Measurements from ENCODE around the gene BBS7.

The BBS7 gene

DNA sequence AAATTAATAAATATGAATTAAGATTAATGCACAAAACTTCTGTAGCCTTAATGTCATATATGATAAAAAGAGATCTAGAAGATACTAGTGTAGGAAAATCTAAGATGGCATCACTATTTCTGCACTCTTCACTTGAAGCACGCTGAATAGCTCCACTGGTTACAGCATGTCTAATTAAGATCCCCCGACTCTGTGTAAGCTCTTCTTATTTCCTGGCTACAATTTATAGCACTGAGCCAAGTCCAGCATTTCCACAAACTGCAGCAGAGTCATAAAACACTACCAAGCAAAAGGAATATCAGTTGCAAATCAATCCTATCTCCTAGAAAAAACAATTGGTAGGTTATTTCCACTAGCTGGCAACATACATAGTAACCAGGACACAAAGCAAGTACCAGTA, 45.3 kb downstream of the BBS7 start:
- no peak for DNase-seq

DNA sequence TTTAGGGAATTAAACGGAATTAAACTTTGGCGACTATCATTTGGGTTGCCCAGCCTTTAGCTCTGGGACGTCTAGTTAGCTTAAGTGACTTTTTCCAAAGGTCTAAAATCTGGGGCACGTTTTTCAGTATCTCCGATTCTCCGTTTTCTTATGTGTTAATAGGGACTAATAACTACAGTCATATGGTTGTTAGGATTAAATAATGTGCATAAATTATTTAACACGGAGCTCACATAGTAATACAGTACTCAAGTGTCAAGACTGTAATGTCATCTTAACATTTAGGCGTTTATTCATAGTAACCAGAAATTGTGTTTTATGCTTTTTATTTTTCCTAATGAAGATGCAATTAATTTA, 46.1 kb downstream of the BBS7 start:
- DNase-seq: no peak

DNA sequence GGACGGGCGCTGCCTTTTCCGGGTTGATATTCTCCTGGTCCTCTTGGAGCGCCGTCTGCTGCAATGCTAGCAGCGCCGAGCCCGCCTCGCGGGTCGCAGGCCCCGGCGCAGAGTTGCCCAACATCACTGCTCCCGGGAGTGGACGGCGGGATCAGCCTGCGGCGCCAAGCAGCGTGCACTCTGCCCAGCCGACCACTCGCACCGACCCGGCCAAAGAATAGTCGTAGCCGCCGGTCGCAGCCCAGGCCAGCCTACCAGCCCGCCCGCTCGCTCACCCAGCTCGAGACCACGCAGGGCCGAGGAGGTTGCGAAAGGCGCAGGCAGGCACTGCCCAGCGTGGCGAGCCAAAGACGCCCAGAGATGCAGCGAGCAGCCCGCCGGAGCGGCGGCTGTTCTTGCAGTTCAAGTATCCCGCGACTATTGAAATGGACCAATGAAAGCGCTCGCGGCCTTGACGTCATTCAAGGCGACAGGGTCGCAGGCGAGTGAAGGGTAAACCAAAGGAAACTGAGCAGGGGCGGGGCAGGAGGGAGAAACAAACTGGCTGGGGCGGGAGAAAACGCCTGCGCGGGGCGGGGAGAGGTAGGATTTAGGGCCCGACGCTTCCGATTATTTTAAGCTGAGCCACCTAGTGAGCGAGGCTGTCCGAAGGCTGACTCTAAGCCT, 46.6 kb downstream of the BBS7 start, which contains the start of gene CCNA2:
Gene CCNA2 (minus strand): TSS at position 379 of the 666 bp plus-strand sequence. CDS start 255 bp downstream, at position 124.
- DNase-seq: peak; percentile 95

DNA sequence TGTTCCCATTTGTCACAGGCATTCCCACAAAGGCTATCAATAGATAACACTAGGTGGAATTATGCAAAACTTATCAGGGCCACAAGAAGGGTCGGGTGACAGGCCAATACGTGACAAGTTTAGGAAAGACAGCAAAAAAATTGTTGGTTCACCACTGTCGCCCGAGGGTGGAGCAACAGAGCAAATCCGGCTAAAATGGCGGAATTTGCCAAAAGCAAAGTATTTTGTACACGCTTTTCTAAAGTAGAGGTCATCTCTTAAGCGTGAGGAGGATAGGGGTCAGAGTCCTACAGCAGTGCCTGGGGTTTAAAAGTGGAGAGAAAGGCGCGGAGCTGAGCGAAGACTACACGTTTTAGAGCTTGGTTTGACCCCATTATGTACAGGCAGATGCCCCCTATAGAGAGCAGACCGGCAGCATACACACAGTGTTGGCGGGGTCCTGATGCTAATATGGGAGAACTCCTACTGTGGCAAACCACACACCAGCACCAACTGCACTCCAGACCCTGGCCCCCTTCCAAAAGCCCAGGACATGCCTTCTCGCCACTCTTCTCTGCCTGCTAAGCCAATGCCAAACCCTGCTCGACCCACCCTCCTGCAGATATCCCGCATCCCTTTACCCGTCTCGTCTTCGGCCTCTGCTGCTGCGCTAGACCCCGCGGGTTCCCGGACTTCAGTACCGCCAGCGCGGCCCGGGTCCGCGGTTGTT, 47.3 kb downstream of the BBS7 start:
- peak; percentile 59 for DNase-seq

DNA sequence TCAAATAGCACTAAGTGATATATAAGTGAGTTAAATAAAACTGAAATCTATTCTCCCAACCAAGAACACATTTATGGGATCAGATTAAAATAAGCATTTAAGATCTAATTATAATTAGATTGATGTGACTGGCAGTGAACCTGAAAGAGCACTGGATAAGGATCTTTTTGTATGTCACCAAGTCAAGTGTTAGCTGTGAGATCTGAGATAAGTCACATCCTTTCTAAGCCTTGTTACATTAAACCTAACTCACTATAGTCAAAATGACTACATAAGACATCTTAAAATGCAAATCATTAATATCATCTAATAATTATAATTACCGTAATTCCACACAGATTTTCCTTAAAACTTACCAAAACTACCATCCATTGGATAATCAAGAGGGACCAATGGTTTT, 48.2 kb downstream of the BBS7 start:
- no peak for DNase-seq

DNA sequence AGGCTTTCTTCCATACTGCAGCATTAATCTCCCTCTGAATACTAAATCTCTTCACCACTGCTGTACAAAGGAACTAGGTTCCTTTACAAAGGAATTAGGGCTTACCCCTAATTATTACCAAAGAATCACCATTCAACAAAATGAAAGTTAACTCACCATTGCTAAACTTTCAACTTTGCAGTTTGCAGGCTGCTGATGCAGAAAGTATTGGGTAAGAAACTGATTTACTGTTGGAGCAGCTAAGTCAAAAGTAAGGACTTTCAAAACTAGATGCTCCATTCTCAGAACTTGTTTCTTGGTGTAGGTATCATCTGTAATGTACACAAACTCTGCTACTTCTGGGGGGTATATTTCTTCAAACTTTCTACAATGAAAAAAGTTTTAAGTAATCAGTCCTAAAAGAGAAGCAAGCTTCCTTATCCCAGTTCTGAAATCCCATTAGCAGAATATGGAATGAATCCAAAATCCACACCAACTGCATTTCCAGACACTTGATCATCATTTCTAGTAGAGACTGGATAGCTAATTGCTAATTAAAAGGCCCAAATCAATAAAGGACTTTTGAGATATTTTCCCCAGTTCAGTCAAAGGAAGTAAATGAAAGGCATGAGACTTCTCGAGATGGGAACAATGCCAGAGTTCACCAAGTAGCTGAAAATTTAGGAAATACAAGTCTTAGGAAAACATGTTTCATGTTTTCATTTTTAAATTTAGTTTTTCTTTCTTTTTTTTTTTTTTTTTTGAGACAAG, 50.9 kb downstream of the BBS7 start:
- no peak for DNase-seq

DNA sequence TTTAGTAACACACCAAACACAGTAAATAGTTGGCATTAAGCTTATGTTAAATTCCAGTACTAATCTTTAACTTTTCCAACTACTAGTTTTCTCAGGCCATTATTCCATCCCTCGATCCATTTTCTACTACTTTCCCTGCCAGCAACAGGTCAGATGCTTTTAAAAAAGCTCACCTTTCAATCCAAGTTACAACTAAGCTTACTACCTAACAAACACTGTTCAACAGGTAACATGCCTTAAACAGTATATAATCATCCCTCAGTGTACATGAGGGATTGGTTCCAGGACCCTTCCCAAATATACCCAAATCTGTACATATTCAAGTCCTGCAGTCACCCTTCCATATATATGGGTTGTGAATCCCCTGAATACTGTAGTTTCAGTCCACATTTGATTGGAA, 52.1 kb downstream of the BBS7 start:
- DNase-seq: no peak

DNA sequence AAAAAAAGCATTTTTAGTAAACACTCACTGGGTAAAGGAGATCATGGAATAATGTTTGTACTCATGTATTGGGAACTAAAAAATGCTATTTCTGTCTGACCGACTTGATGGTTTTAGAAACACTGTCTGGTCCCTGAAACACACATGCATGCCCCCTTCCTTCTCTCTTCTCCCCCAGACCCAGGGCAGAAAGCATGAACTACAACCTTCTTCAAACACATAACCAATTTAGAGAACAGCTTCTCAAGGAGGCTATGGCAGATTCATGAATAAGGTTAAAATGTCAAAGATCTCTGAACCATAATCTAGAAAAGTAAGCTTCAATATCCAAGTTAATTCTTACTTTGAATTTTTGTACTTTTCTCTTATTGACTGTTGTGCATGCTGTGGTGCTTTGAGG, 52.6 kb downstream of the BBS7 start:
- DNase-seq: no peak

DNA sequence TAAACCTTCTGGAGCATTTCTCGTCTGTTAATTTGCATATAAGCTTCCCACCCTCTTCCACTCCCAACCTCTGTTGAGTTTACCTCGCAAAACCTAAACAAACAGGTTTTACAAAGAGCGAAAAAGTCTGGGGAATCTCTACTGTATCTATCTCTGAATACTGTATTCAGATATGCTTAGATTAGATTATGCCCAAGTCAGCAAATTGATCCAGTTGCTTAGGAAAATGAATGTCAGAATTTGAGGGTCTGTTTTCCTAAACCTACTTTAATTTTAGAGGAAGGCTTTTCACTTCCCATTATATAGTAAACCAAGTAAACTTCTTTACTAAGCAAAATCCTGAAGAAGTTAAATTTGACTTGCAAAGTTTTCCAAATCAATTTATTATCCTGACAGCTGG, 53.3 kb downstream of the BBS7 start:
- DNase-seq: no peak

DNA sequence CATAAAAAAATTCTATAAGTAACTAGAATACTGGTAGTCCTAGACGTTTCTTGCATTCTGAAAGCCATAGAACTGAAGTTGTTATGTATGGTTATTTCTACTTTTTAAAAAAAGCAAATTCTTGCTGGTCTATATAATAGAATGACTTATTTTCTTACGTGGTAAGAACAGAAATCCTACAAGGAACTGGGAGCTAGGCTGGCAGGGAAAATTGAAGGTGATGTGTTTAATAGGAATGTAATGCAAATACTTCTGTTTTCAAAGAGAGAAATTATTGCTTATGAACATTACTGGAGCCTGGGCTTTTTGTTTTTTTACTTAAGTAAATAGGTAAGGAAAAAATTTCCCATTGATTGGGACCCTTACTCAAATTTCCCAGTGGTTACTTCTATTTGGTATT, 55.5 kb downstream of the BBS7 start:
- no peak for DNase-seq

DNA sequence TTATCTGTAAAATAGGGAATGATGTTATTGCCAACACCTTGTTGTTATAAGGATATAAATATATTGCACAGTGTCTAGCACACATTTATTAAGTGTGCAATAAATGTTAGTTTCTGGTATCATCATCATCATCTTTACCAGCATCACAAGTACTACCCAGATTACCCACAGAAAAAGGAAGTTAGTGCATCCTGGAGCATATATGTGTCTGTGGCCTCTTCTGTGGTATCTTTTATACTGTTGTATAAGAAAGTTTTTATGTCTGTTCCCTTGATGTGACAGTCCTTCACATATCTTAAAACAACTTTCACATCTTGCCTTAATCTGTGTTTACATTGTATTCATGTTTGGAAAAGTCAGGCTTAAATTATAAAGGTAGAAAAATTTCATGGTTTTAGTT, 59.2 kb downstream of the BBS7 start:
- no peak for DNase-seq

DNA sequence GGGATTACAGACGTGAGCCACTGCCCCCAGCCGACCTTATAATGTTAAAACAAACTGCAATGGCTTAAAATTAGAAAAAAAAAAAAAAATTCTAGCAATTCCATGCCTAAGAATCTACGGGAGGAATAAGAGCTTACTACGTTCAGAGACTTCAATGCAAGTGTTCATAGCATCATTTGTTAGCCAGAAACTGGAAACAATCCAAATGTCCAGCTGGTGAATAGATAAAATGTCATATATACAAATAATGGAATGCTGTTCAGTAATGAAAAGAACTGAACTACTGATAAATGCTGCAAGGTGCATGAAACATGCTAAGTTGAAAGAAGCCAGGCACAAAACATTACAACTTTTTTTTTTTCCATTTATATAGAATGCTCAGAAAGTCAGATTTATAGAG, 63.9 kb downstream of the BBS7 start:
- DNase-seq: no peak

DNA sequence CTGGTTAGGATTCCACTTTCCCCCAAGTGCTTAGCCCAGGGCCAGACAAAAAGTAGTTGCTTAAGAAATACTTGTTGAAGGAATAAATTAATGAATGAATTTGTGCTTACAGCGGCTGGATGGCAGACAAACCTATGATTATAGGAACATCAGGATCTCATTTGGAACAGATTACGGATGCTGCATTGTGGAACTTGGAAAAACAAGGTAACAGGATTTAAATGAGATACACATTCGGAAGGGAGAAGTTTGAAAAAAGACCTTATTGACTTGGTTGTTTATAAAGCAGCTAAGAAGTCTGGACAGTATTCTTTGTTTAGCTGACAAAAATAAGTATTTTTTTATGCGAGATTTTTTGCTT, 68.6 kb downstream of the BBS7 start:
- peak; percentile 9 for DNase-seq

DNA sequence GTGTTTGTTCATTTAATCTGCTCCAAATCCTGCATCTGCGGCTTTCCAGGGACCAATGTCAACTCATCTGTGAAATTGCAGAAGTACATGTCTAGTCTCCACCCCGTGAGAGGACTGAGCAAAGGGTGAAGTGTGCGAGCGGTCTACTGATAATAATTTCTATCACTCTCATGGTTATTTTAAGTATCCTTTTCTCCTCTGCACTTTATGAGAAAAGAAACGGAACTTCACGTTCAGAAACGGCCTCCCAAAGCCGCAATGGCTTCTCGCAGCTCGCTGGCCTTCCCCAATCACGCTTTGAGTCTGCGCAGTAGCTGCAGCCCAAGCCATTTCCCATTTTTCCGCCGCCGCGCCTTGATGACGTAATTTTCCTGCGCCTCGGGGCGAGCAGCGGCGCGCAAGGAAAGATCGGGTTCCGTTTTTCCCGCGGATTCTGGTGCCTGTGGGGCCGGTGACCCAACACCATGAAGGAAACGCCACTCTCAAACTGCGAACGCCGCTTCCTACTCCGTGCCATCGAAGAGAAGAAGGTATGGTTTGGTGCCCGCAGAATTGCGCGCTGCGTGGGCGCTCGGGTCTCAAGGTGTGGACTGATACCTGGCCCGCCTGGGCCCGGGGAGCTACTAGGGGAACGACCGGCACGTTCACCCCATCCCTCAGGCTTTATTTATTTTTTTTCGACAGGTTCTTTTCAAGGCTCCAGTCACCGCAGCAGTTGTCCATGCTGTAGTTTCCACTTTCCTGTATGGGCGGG, 69.1 kb downstream of the BBS7 start, which contains the start of gene EXOSC9:
Gene EXOSC9 (plus strand): TSS at position 363 of the 754 bp plus-strand sequence. CDS start 102 bp downstream, at position 465.
- DNase-seq: peak; percentile 98

DNA sequence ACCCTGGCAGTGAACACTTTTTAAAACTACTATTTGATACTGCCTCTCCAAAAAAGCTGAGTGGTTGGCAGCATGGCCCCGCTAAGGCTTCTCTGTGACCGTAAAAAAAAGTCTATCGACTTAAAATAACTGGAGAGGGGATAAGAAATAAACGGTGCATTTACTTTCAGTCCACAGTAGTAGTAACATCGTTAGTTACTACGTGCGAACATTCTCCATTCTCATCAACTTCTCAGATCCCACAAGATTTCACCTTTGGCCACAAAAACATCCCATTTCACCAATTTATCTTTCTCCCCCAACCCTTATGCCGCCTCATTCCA, 69.7 kb downstream of the BBS7 start:
- DNase-seq: no peak

DNA sequence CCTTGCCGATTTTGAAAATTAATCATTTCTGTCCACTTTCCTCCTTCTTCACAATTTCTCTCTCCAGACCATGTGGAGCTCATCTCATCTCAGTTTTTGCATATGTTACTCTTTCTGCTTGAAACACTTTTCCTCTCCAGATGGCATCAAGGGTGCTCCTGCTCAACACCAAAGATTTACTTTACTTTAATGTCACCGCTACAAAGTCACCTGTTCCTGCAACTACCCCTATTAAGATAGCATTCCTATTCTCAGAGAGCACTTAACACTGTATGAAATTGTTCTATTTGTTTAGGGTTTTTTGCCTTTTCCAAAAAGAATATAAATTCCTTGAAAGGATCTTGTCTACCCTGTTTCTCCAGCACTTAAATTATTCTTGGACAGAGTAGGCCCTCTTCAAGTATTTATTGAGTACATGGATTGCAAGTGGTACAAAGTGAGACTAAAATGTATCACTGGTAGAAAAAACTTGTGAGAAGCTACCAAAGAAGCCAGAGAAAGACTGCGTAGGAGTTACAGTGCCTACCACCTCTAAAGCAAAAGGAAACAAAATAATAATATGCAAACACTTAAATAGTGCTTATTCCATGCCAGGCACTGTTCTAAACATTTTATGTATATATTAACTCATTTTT, 70.3 kb downstream of the BBS7 start:
- no peak for DNase-seq

DNA sequence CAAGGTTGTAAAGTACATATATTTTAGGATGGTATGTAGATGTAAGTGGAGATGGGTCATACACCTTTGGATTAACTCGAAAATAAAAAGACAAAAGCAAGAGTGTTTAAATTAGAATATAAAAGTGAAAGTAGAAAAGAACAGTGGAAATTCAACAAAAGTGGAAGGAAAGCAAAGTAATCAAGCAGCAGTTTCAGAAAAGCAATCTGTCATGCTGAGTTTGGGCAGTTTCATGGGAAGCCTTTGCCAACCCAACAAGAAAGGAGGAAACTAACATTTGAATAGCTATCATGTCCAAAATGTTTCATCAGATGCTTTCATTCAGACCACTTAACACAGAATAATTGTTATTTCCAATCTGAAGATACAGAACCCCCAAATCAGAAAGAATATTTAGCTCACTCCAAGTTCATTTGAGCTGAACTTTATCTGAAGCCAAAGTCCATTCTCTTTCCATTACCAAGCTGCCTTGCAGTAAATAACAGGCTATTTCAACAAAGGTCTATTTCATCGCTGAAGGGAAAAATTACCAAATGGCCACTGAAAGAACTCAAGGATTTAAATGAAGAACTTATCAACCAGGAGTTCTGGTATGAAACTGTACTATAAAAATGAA, 71.0 kb downstream of the BBS7 start:
- no peak for DNase-seq

DNA sequence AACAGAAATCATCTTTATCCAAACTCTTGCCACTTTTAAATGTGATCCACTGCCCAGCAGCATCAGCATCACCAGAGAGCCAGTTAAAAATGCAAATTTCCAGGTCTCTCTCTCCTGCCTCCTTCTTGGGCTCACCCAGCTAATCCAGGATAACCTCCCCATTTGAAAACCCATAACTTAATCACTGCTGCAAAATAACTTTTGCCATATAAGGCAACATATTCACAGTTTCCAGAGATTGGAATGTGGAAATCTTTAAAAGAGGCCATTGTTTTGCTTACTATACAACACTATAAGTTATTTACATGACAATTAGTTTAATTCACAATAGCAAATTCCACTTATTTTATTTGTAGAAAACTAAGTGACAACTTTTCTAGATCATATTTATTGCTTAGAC, 74.0 kb downstream of the BBS7 start:
- no peak for DNase-seq

DNA sequence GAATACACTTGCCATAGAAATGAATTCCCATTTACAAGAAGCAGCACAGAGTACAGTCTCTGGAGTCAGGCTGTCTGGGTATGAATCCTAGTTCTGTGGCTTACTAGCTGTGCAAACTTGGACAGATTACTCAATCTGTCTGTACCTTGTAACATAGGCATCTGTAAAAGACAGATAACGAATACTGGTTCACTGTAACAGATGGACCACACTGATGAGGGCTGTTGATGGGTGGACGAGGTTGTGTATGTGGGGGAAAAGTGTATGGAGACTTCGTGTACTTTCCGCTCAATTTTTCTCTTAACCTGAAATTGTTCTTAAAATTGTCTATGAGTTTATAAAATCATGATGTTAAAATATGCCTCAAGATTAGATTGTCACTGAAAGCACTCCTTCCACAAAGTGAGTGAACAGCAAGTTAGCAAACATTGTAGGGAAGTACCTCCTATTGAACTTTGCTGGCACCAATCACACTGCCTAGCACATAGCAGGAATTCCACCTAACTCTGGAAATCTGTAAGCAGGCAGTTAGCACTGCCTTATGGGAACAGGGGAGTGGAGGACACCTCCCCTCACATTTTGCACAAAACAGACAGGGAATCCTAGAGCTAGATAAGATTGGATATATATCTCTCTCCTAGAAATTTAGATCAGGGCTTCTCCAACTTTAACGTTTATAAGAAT, 75.6 kb downstream of the BBS7 start:
- DNase-seq: no peak

DNA sequence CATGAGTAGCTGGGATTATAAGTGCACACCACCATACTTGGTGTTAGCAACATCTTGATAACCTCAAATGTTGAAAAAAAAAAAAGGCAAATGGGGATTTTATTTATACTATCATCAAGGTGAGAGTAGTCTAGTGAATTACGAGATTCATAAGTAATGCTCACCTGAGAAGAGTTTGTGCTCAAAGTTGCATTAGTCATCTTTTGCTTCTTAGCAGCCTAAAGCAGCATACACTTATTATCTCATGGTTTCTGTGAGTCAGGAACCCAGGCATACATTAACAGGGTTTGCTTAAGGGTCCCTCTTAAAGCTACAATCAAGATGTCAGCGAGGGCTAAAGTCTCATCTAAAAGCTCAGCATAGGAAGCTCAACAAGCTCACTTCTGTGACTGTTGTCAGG, 77.3 kb downstream of the BBS7 start:
- no peak for DNase-seq

DNA sequence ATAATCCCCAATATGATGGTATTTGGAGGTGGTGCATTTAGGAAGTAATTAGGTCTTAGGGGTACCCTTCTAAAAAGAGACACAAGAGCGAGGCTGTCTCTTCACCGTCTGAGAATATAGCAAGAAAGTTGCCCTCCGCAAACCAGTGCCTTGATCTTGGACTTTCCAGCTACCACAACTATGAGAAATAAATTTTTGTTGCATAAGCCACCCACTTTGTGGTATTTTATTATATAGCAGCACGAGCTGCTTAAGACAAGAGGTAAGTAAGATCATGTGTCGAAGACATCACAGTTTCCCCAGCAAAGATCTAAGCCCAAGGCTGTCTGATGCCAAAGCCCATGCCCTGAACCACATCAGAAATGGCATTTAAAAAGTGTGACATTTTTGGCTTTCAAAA, 78.8 kb downstream of the BBS7 start:
- DNase-seq: no peak

DNA sequence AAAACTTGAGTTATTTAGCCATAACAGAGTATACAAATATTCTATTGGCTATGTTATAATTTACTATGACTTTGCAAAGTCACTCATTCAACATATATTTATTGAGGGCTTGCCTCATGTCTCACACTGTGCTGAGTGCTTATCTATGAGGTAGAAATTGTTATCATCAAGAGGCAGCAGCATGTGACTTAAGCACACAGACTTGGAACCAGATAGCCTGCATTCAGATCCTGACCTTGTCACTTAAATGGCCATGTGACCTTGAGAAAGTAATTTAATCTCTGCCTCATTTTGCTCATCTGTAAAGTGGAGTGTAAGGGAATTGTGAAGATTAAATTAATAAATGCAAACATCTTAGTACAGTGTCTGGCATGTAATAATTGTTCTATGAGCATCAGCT, 79.3 kb downstream of the BBS7 start:
- DNase-seq: no peak

Measured in retina (tissue), 1 donor.